HG03439 (cell line): Measurements from ENCODE around the gene ACOT12.
"Not testable (repeated sequence)": the region's sequence is repeated elsewhere in the genome, so short reads cannot be mapped to it uniquely, and the experiment has no call there.

Experiments used
- ATAC-seq: cut with Tn5 transposase; IDR thresholded peaks from one replicate; pipeline ENCODE4 v1.9.1; 2021; ENCODE audit warnings: mild to moderate bottlenecking, moderate library complexity; ENCODE audit not compliant: unreplicated experiment

The ACOT12 gene

GRCh38 chr5:81393783-81394718 lies at the start of gene ACOT12:
Gene ACOT12, minus strand, starts transcription at chr5:81394134. Its CDS starts 20 bp downstream, at chr5:81394114.
- no peak for ATAC-seq

DNA sequence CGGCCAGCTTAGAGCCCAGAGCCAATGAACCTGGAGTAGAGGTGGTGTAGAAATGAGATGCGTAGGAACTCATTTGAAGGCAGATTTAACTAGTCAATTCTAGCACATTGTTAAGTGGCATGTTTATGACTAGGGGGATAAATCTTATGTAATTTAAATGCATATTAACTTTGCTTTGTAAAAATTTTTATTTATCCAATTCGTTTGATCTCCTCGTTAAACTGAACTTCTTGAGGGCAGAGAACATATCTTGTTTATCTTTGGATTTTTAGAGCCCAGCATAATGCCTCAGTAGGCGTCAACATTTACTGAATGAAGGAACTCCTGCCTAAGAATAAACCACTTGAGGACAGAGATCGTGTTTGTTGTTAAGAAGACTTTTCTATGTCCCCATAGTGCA lies 41.1 kb upstream of the ACOT12 start:
- no peak for ATAC-seq

GRCh38 chr5:81429985-81430384 lies 36.1 kb upstream of the ACOT12 start:
- no peak for ATAC-seq

DNA sequence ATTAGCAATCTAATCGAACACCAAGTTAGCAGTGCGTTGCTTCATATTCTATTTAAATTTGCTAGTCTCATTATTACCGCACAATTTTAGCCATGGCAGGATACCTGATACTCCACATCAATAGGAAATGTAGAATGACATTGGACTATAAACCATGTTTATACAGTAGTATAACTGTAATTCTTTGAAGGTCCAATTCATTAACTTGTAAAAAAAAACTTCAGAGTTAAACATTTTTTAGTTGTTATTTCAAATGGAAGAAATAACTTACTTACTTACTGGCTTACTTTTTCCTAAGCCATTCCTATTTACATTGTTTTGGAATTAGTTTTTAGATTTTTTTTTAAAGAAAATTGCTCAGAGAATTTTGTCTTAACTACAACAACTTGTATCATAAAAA lies 35.4 kb upstream of the ACOT12 start:
- no peak for ATAC-seq

GRCh38 chr5:81428861-81429260 lies 34.9 kb upstream of the ACOT12 start:
- ATAC-seq: no peak

- ATAC-seq: no peak
These were observed 34.5 kb upstream of the ACOT12 start for GRCh38 chr5:81428446-81428845.

DNA sequence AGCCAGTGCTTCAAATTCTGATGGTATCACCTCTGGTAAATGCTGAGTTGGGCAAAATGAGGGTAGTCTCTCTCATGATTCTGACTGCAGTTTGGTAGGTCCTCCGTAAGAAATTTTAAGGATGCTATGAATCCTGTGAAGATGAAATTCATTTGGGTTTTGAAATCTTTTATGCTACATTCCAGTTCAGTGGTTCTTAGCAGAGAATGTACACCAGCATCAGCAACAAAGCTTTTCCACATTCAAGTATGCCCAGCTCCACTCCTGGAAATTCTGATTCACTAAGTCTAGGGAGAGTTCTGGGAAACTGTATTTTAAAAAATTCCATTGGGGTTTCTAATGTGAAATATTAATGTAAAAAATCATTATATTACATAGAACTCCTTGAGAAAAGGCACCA lies 33.6 kb upstream of the ACOT12 start:
- ATAC-seq: no peak

GRCh38 chr5:81426359-81427030 lies 32.6 kb upstream of the ACOT12 start:
- ATAC-seq: no peak

DNA sequence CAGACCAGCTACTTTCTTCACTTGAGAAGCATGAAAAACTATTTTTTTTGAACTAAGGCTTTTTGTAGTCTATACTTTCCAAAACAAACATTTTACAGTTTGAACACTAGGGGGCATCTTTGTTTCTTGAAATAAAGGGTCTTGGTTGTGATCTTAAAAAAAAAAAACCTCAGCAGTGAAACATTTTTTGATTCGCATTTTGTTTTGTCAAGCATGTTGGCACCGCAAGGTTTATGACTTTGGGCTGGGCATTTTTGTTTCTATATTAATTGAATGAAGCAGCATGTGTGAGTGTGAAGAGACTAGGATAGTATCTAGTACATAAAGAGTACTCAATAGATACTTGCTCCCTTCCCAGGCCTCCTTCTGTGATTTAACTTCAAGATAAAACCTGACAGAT lies 31.6 kb upstream of the ACOT12 start:
- no peak for ATAC-seq

DNA sequence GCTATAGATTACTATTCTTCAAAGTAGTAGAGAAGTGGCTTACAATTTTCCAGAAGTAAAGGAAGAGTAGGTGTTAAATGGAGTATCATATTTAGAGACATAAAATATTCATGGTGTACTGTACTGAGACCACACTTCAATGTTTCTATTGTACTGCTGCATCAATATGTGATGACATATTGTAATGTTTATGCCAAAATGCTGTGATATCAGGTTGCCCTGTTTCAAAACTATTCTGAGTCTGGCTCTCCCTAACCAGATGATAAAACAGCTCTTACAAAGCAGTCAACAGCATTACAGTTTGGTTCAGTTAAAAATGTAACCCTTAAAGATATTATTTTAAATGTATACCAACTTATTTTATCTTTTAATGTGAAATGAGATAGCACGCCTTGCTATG lies 30.8 kb upstream of the ACOT12 start:
- no peak for ATAC-seq

DNA sequence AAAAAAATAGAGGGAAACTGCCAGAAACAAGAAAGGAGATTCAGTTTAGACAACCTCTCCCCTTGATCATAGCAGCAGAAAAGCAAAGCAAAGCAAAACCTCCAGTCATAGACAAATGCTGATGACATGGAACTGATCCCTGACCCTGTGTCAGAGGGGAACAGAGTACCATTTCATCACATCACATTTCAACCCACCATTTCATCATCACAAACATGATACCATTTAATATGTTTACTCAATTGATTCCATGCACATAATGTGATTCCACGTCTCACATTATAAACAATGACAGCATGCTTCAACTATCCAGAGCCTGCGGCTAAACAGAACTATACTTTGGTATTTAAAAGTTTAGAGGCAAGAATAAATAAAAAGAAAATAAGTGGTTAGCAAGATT lies 28.7 kb upstream of the ACOT12 start:
- ATAC-seq: no peak

DNA sequence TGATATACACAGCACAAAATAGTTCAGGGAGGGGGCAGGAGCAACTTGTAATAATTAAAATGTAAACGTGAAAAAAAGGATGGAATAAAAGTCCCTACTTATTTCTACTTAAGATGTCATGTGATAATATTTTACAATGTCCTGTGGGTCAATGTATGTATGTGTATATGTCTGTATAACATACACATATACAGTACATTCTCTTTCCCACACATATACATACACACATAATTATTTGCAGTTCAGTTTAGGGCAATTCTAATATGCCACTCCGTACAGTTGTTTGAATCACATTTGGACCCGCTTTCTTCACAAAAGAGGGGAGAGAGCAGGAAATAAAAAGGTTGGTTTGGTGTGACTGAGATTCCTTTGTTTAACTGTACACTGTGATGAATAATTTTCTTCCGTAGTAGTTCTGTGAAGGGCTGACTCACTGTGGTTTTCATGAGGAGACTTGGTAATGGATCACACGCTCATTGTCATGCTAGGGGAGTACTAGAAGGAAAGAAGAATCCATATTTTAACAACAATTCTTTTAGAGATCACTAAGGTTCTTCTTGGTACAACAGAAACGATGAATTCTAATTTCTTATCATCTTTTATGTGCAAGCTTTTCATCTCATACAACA lies 26.2 kb upstream of the ACOT12 start:
- ATAC-seq: no peak

- ATAC-seq: no peak
These were observed 24.7 kb upstream of the ACOT12 start for GRCh38 chr5:81418606-81419005.

- no peak for ATAC-seq
These were observed 23.1 kb upstream of the ACOT12 start for GRCh38 chr5:81417052-81417451.

DNA sequence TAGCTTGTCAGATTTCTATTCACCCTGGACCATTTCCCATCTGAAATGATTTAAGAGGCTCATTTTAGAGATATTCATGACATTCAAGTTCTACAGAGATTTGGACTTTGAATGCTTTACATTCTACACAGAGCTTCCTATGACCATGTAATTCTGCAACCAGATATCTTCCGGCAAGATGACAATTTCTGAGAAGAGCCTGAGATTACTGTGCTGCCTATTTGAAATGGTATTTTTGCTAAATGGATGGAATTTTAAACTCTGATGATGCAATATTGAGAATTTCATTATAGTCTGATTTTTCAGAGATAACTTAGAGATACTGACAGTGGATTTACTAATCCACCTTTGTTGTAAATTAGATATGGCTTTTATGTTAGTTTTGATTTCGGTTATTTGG lies 16.0 kb upstream of the ACOT12 start:
- ATAC-seq: no peak

DNA sequence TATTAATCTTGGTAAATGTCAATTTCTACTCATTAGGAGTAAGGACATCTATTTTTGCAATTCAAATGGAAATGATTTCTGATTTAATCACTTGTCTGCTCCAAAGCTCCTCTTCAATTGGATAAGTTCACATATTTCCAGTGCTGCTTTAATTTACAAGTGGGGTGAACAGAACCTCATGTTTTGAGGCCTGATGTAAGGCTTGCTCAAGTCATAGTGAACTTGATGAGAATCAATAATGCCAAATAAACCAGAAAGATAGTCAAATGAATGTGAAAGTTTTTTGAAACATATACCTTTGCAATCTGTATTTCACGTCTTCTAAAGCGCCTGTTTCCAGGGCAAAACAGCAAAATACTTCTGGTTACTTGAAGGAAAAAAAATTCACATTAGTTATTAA lies 15.4 kb upstream of the ACOT12 start:
- ATAC-seq: no peak

- ATAC-seq: no peak
These were observed 14.6 kb upstream of the ACOT12 start for GRCh38 chr5:81408496-81408895.

DNA sequence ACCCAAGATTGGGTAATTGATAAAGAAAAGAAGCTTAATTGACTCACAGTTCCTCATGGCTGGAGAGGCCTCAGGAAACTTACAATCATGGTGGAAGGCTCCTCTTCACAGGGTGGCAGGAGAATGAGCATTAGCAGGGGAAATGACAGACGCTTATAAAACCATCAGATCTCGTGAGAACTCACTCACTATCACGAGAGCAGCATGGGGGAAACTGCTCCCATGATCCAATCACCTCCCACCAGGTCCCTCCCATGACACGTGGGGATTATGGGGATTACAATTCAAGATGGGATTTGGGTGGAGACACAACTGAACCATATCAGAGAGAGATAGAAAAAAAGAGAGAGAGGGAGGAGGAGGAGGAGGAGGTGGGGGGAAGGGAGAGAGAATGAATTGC lies 13.9 kb upstream of the ACOT12 start:
- ATAC-seq: not testable (repeated sequence)

- ATAC-seq: no peak
These were observed 11.4 kb upstream of the ACOT12 start for GRCh38 chr5:81405126-81405891.

GRCh38 chr5:81402192-81402930 lies 8.4 kb upstream of the ACOT12 start:
- ATAC-seq: no peak
